GM19193 (cell line): Measurements from ENCODE around the gene BCL6B.

Experiments used
- POLR2A ChIP-seq: IDR thresholded peaks from 4 replicates; pipeline ENCODE4 v1.6.1; 2011; ENCODE audit not compliant: insufficient read depth, insufficient read length; ENCODE audit errors: extremely low read depth

Gene BCL6B

DNA sequence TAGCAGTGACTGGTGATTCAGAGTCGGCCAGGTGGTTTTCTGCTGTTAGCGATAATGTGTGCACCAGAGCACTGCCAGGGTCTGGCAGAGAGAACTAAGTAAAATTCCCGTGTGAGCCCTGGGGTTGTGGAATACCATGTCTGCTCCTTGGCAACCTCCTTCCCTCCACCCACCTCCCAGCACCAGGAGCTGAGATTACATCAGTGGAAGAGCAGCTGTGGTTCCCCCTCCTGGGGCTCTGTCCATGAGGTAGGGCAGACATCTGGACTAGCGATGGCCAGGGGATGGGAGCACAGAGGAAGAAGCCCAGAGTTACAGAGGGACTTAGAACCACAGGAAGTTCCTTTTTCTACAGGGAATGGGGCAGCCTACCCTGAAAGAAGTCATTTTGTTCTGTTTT, 41.4 kb downstream of the BCL6B start:
- TF ChIP-seq POLR2A = no peak

GRCh38 chr17:7067198-7067597, 44.3 kb downstream of the BCL6B start:
- TF ChIP-seq POLR2A = no peak

GRCh38 chr17:7068268-7068667, 45.4 kb downstream of the BCL6B start:
- TF ChIP-seq POLR2A = no peak

- TF ChIP-seq POLR2A = no peak
These were observed 47.9 kb downstream of the BCL6B start for GRCh38 chr17:7070712-7071111.

- no peak for TF ChIP-seq POLR2A
These were observed 49.6 kb downstream of the BCL6B start for GRCh38 chr17:7072406-7072805.

- no peak for TF ChIP-seq POLR2A
These were observed 52.1 kb downstream of the BCL6B start for GRCh38 chr17:7074931-7075330.

- TF ChIP-seq POLR2A = no peak
These were observed 55.2 kb downstream of the BCL6B start for GRCh38 chr17:7077911-7078546.

- no peak for TF ChIP-seq POLR2A
These were observed 55.9 kb downstream of the BCL6B start for GRCh38 chr17:7078711-7079110.
